ENCODE data around the gene DUSP8. TPM values are rescaled to one million over a fixed set of nuclear protein-coding genes. Genes with fewer than 3 reads are reported as not detected.
"Not testable (repeated sequence)": the region's sequence is repeated elsewhere in the genome, so short reads cannot be mapped to it uniquely, and the experiment has no call there.

DUSP8 gene
- total RNA-seq, 2 experiments from 2014 or later = 1.4 to 2.0 TPM

- ChIA-PET CTCF (interaction anchor here (1.4 to 4.3 kb wide), 3 partner anchors 11 to 43 kb away, joined by 3 to 42 read pairs (median 11); no protein-coding TSS in a partner anchor), POLR2A (no interaction called here)
- intact Hi-C loops (cut with micrococcal nuclease) = no loop called here
- Mint-ChIP-seq H3K27ac (no peak overlapping the region), H3K9me3 (peaks cover 5% of the 10 kb centered on the region), H3K4me3 (no peak overlapping the region), H3K27me3 (peaks cover 11% of the 10 kb centered on the region), H3K4me1 (ENCODE audit: low read depth) (peaks cover 14% of the 10 kb centered on the region), H3K36me3 (ENCODE audit: low read depth) (peaks cover 6% of the 10 kb centered on the region)
- TF ChIP-seq CTCF (IDR thresholded peaks at IDR 0.05) = no peak
- ATAC-seq = no peak
- DNase-seq = no peak
Observed at GRCh38 chr11:1589996-1590395, 17.9 kb upstream of the DUSP8 start.

- DNase-seq; intact Hi-C loops (cut with micrococcal nuclease): not testable (repeated sequence)
- POLR2A ChIA-PET = interaction anchor here (1.1 kb wide), 1 partner anchor 11 kb away, joined by 4 read pairs; no protein-coding TSS in a partner anchor
Observed at GRCh38 chr11:1589191-1589963, 17.3 kb upstream of the DUSP8 start.

GRCh38 chr11:1586699-1587098 is 14.6 kb upstream of the DUSP8 start:
- H3K27ac Mint-ChIP-seq = no peak overlapping the region
- ChIA-PET POLR2A (interaction anchor here (0.9 kb wide), 1 partner anchor 12 kb away, joined by 3 read pairs; no protein-coding TSS in a partner anchor), CTCF (interaction anchor here (0.7 to 0.9 kb wide), 2 partner anchors 9 to 12 kb away, joined by 3 read pairs; no protein-coding TSS in a partner anchor)
- H3K27me3 Mint-ChIP-seq = peaks cover 10% of the 10 kb centered on the region
- peaks cover 20% of the 10 kb centered on the region for H3K4me1 Mint-ChIP-seq (ENCODE audit: low read depth)
- no peak for TF ChIP-seq CTCF (IDR thresholded peaks at IDR 0.05)
- no peak overlapping the region for H3K4me3 Mint-ChIP-seq
- H3K36me3 Mint-ChIP-seq (ENCODE audit: low read depth) = peaks cover 6% of the 10 kb centered on the region
- ATAC-seq = no peak
- DNase-seq = no peak
- H3K9me3 Mint-ChIP-seq = peaks cover 6% of the 10 kb centered on the region
- intact Hi-C loops (cut with micrococcal nuclease) = no loop called here

More at GRCh38 chr11:1589191-1589963, 17.3 kb upstream of the DUSP8 start:
- CTCF ChIA-PET = interaction anchor here (1.4 to 4.3 kb wide), 4 partner anchors 11 to 51 kb away, joined by 3 to 42 read pairs (median 8); no protein-coding TSS in a partner anchor
- H3K4me1 Mint-ChIP-seq (ENCODE audit: low read depth) = peaks cover 15% of the 10 kb centered on the region
- not testable (repeated sequence) for H3K9me3 Mint-ChIP-seq; H3K27me3 Mint-ChIP-seq; H3K36me3 Mint-ChIP-seq (ENCODE audit: low read depth)
- ATAC-seq = peak; percentile 53
- peak overlapping the region; percentile 87 for H3K27ac Mint-ChIP-seq
- peak overlapping the region; percentile 26 for H3K4me3 Mint-ChIP-seq

- CTCF ChIA-PET = interaction anchor here (2.8 kb wide), 1 partner anchor 10 kb away, joined by 7 read pairs; no protein-coding TSS in a partner anchor
- H3K4me3 Mint-ChIP-seq; ATAC-seq; H3K9me3 Mint-ChIP-seq; POLR2A ChIA-PET; intact Hi-C loops (cut with micrococcal nuclease); H3K27ac Mint-ChIP-seq; H3K36me3 Mint-ChIP-seq (ENCODE audit: low read depth); DNase-seq: not testable (repeated sequence)
- H3K4me1 Mint-ChIP-seq (ENCODE audit: low read depth) = peaks cover 20% of the 10 kb centered on the region
- peaks cover 10% of the 10 kb centered on the region for H3K27me3 Mint-ChIP-seq
Observed at GRCh38 chr11:1584661-1585370, 12.7 kb upstream of the DUSP8 start, which contains the start of gene KRTAP5-1. TSS of gene KRTAP5-1 (minus strand) at chr11:1585283. CDS start at chr11:1585249, 34 bp downstream.

- H3K4me3 Mint-ChIP-seq; DNase-seq; H3K4me1 Mint-ChIP-seq (ENCODE audit: low read depth); H3K9me3 Mint-ChIP-seq; H3K27me3 Mint-ChIP-seq; H3K27ac Mint-ChIP-seq; H3K36me3 Mint-ChIP-seq (ENCODE audit: low read depth); ATAC-seq; intact Hi-C loops (cut with micrococcal nuclease): not testable (repeated sequence)
- POLR2A ChIA-PET = interaction anchor here (1.2 kb wide), 1 partner anchor 8 kb away, joined by 3 read pairs; no protein-coding TSS in a partner anchor
- CTCF ChIA-PET = interaction anchor here (2.0 to 2.8 kb wide), 2 partner anchors 8 to 36 kb away, joined by 7 read pairs; no protein-coding TSS in a partner anchor
Observed at GRCh38 chr11:1582909-1583308, 10.8 kb upstream of the DUSP8 start.

GRCh38 chr11:1581976-1582375 is 9.9 kb upstream of the DUSP8 start:
- H3K4me3 Mint-ChIP-seq = no peak overlapping the region
- intact Hi-C loops (cut with micrococcal nuclease) = no loop called here
- CTCF ChIA-PET = interaction anchor here (1.2 to 2.0 kb wide), 2 partner anchors 14 to 35 kb away, joined by 5 to 7 read pairs; no protein-coding TSS in a partner anchor
- POLR2A ChIA-PET = no interaction called here
- ATAC-seq = no peak
- H3K27me3 Mint-ChIP-seq = peaks cover 8% of the 10 kb centered on the region
- no peak for TF ChIP-seq CTCF (IDR thresholded peaks at IDR 0.05)
- peaks cover 5% of the 10 kb centered on the region for H3K9me3 Mint-ChIP-seq
- H3K27ac Mint-ChIP-seq = no peak overlapping the region
- peaks cover 1% of the 10 kb centered on the region for H3K36me3 Mint-ChIP-seq (ENCODE audit: low read depth)
- H3K4me1 Mint-ChIP-seq (ENCODE audit: low read depth) = peaks cover 9% of the 10 kb centered on the region
- no peak for DNase-seq
